ENCODE measurements around the gene SETBP1.

SETBP1 gene

GRCh38 chr18:44681076-44681970 is 635 bp downstream of the SETBP1 start:
- no peak for TF ChIP-seq CTCF (IDR thresholded peaks at IDR 0.05; ENCODE audit: low read depth, low read length, poor library complexity, severe bottlenecking)
- TF ChIP-seq EZH2phosphoT487 (IDR thresholded peaks at IDR 0.05; ENCODE audit: borderline replicate concordance, low read length), result no peak
- Histone ChIP-seq H3K79me2 (ENCODE audit: control insufficient read depth, low read length) (peaks cover 58% of the 10 kb centered on the region), H3K4me2 (ENCODE audit: low read length) (peak overlapping the region; percentile 97), H3K9me3 (ENCODE audit: control insufficient read depth, insufficient read depth, low read length) (no peaks in the 10 kb centered on the region), H3K27ac (ENCODE audit: low read depth, low read length) (peak overlapping the region; percentile 76), H3K4me1 (ENCODE audit: control insufficient read depth, low read length) (peaks cover 50% of the 10 kb centered on the region), H3K9me2 (replicated peaks; ENCODE audit: control insufficient read depth, low read length) (no peaks in the 10 kb centered on the region), H3K27me3 (ENCODE audit: control insufficient read depth, low read length) (no peaks in the 10 kb centered on the region), H3K36me3 (ENCODE audit: control insufficient read depth, low read length) (peaks cover 3% of the 10 kb centered on the region; the same call in 1 of the 2 replicates), H3K4me3 (ENCODE audit: low read length) (peak overlapping the region; percentile 94), H3F3A (ENCODE audit: control insufficient read depth, insufficient read depth) (no peaks in the 10 kb centered on the region), H4K20me1 (ENCODE audit: control insufficient read depth, insufficient read depth, low read depth, low read length) (peaks cover 10% of the 10 kb centered on the region; the same call in 1 of the 2 replicates)

GRCh38 chr18:44682201-44682870 is 1.6 kb downstream of the SETBP1 start:
- H3K9me3 ChIP-seq (ENCODE audit: control insufficient read depth, insufficient read depth, low read length), result no peaks in the 10 kb centered on the region
- H4K20me1 ChIP-seq (ENCODE audit: control insufficient read depth, insufficient read depth, low read depth, low read length), result peaks cover 10% of the 10 kb centered on the region; the same call in 1 of the 2 replicates
- peaks cover 68% of the 10 kb centered on the region for H3K79me2 ChIP-seq (ENCODE audit: control insufficient read depth, low read length)
- no peak overlapping the region for H3K27ac ChIP-seq (ENCODE audit: low read depth, low read length)
- no peaks in the 10 kb centered on the region for H3K27me3 ChIP-seq (ENCODE audit: control insufficient read depth, low read length)
- TF ChIP-seq EZH2phosphoT487 (IDR thresholded peaks at IDR 0.05; ENCODE audit: borderline replicate concordance, low read length) (no peak), CTCF (IDR thresholded peaks at IDR 0.05; ENCODE audit: low read depth, low read length, poor library complexity, severe bottlenecking) (no peak)
- peak overlapping the region; percentile 94 for H3K4me3 ChIP-seq (ENCODE audit: low read length)
- peaks cover 57% of the 10 kb centered on the region for H3K4me1 ChIP-seq (ENCODE audit: control insufficient read depth, low read length)
- H3F3A ChIP-seq (ENCODE audit: control insufficient read depth, insufficient read depth), result no peaks in the 10 kb centered on the region
- no peaks in the 10 kb centered on the region for H3K9me2 ChIP-seq (replicated peaks; ENCODE audit: control insufficient read depth, low read length)
- peak overlapping the region; percentile 97 for H3K4me2 ChIP-seq (ENCODE audit: low read length)
- H3K36me3 ChIP-seq (ENCODE audit: control insufficient read depth, low read length), result peaks cover 3% of the 10 kb centered on the region; the same call in 1 of the 2 replicates

- TF ChIP-seq CTCF (IDR thresholded peaks at IDR 0.05; ENCODE audit: low read depth, low read length, poor library complexity, severe bottlenecking) (no peak), EZH2phosphoT487 (IDR thresholded peaks at IDR 0.05; ENCODE audit: borderline replicate concordance, low read length) (no peak)
- Histone ChIP-seq H3K27me3 (ENCODE audit: control insufficient read depth, low read length) (no peaks in the 10 kb centered on the region), H3K4me1 (ENCODE audit: control insufficient read depth, low read length) (peaks cover 55% of the 10 kb centered on the region), H3K4me2 (ENCODE audit: low read length) (peak overlapping the region; percentile 97), H3K27ac (ENCODE audit: low read depth, low read length) (no peak overlapping the region), H3K9me3 (ENCODE audit: control insufficient read depth, insufficient read depth, low read length) (no peaks in the 10 kb centered on the region), H4K20me1 (ENCODE audit: control insufficient read depth, insufficient read depth, low read depth, low read length) (peaks cover 10% of the 10 kb centered on the region; the same call in 1 of the 2 replicates), H3F3A (ENCODE audit: control insufficient read depth, insufficient read depth) (no peaks in the 10 kb centered on the region), H3K36me3 (ENCODE audit: control insufficient read depth, low read length) (peaks cover 3% of the 10 kb centered on the region; the same call in 1 of the 2 replicates), H3K79me2 (ENCODE audit: control insufficient read depth, low read length) (peaks cover 73% of the 10 kb centered on the region), H3K9me2 (replicated peaks; ENCODE audit: control insufficient read depth, low read length) (no peaks in the 10 kb centered on the region), H3K4me3 (ENCODE audit: low read length) (peak overlapping the region; percentile 94)
Observed at GRCh38 chr18:44682871-44683221, 2.2 kb downstream of the SETBP1 start.
